Gastroesophageal sphincter (tissue), 4 donors: ENCODE measurements around the gene ELN. TPM values are rescaled to one million over a fixed set of nuclear protein-coding genes. Genes with fewer than 3 reads are reported as not detected.

Source experiments
- ATAC-seq: fragments of 150-250 bp; one replicate; pipeline ENCODE4 v1.9.1; 2016; ENCODE audit warnings: mild to moderate bottlenecking, moderate library complexity
- H3K27ac ChIP-seq, 4 donors: fragments of 200-600 bp; sonication (generic) in 3 of 4; 1 replicate in 3 of 4; 2 replicates in 1 of 4; pipeline ENCODE4 v1.5.1; 2016 to 2019
- H3K27me3 ChIP-seq: fragments of 200-600 bp; sonication (generic); one replicate; pipeline ENCODE4 v1.5.1; 2019
- H3K36me3 ChIP-seq, 2 donors: fragments of 200-600 bp; sonication (generic); one replicate each; pipeline ENCODE4 v1.5.1; 2019; ENCODE audit warnings: control low read depth in 1 of 2
- H3K4me1 ChIP-seq, 3 donors: fragments of 200-600 bp; sonication (generic); 1 replicate in 2 of 3; 2 replicates in 1 of 3; pipeline ENCODE4 v1.5.1; 2016 to 2019; ENCODE audit warnings: control low read depth in 2 of 3
- H3K4me3 ChIP-seq, 2 donors: fragments of 200-600 bp; sonication (generic); one replicate each; pipeline ENCODE4 v1.5.1; 2019; ENCODE audit warnings: mild to moderate bottlenecking in 1 of 2, moderate library complexity in 1 of 2
- H3K9me3 ChIP-seq, 3 donors: fragments of 200-600 bp; sonication (generic); one replicate each; pipeline ENCODE4 v1.5.1; 2017 to 2019; ENCODE audit warnings: control low read depth in 2 of 3
- CTCF ChIP-seq, 4 experiments: fragments of 200-600 bp in 2 of 4; fragments of 450-650 bp in 2 of 4; sonication (generic) in 1 of 4; IDR thresholded peaks; one replicate each; pipeline ENCODE4 v1.5.1; 2017 to 2019; ENCODE audit warnings: antibody characterized with exemption in 4 of 4, mild to moderate bottlenecking in 2 of 4, moderate library complexity in 2 of 4
- EP300 ChIP-seq: sonication (generic); formaldehyde crosslinking; IDR thresholded peaks from one replicate; pipeline ENCODE4 v1.6.1; 2017; ENCODE audit warnings: antibody characterized with exemption, mild to moderate bottlenecking
- POLR2A ChIP-seq, 2 donors: fragments of 450-650 bp; IDR thresholded peaks; one replicate each; pipeline ENCODE4 v1.6.1; 2017; ENCODE audit warnings: antibody characterized with exemption in 2 of 2, mild to moderate bottlenecking in 2 of 2, moderate library complexity in 1 of 2
- POLR2AphosphoS5 ChIP-seq: sonication (generic); formaldehyde crosslinking; IDR thresholded peaks from one replicate; pipeline ENCODE4 v1.6.1; 2017; ENCODE audit warnings: antibody characterized with exemption
- WGBS, 2 donors: methylation state at CpG; one replicate each; pipeline ENCODE4 v1.1.5; 2018; ENCODE audit warnings: low coverage in 1 of 2; 5-methylcytosine and 5-hydroxymethylcytosine counted together
- total RNA-seq, 4 donors: library from RNA; depleted of rRNA; stranded (reverse); fragments of >200 nt; gene quantifications; one replicate each; pipeline ENCODE4 v1.1.0, GENCODE V29; 2016

ELN gene
- total RNA-seq, 4 donors from 2014 or later = 316 to 703 (median 441) TPM

- Histone ChIP-seq H3K9me3 (no peaks in the 10 kb centered on the region), H3K4me3 (no peak overlapping the region), H3K27ac (peak overlapping the region in 3 of 4 donors; percentile 47 to 61 (median 53)), H3K36me3 (no peaks in the 10 kb centered on the region), H3K4me1 (peaks cover 0 to 68% (median 42%) of the 10 kb centered on the region in 3 donors), H3K27me3 (no peaks in the 10 kb centered on the region)
- WGBS, 2 donors = 20% methylated on average over 4 of the region's 12 CpGs; no CpG with 5 or more reads in 1 of the 2 donors
- peak in 2 of 4 experiments; percentile 20 to 33 for TF ChIP-seq CTCF (IDR thresholded peaks at IDR 0.05)
- no peak for TF ChIP-seq EP300
- no peak for TF ChIP-seq POLR2A (IDR thresholded peaks at IDR 0.05)
- TF ChIP-seq POLR2AphosphoS5 = peak; percentile 64
- peak; percentile 70 for ATAC-seq
These were observed 4.9 kb upstream of the ELN start for GRCh38 chr7:74023092-74023536.

GRCh38 chr7:74023786-74024185 lies 4.2 kb upstream of the ELN start:
- H3K4me3 ChIP-seq = no peak overlapping the region
- no peaks in the 10 kb centered on the region for H3K36me3 ChIP-seq
- no peaks in the 10 kb centered on the region for H3K27me3 ChIP-seq
- peak overlapping the region in 2 of 4 donors; percentile 47 to 53 for H3K27ac ChIP-seq
- no peaks in the 10 kb centered on the region for H3K9me3 ChIP-seq
- TF ChIP-seq POLR2A (IDR thresholded peaks at IDR 0.05) (no peak), EP300 (no peak), POLR2AphosphoS5 (no peak), CTCF (IDR thresholded peaks at IDR 0.05) (no peak)
- WGBS, 2 donors = no CpG with 5 or more reads among the region's 11 CpGs
- peaks cover 0 to 74% (median 46%) of the 10 kb centered on the region in 3 donors for H3K4me1 ChIP-seq
- ATAC-seq = no peak

GRCh38 chr7:74025146-74025545 lies 2.8 kb upstream of the ELN start:
- Histone ChIP-seq H3K4me3 (no peak overlapping the region), H3K9me3 (no peaks in the 10 kb centered on the region), H3K27ac (no peak overlapping the region), H3K36me3 (no peaks in the 10 kb centered on the region), H3K4me1 (peaks cover 0 to 88% (median 49%) of the 10 kb centered on the region in 3 donors), H3K27me3 (no peaks in the 10 kb centered on the region)
- TF ChIP-seq POLR2AphosphoS5 (no peak), CTCF (IDR thresholded peaks at IDR 0.05) (no peak), EP300 (no peak), POLR2A (IDR thresholded peaks at IDR 0.05) (no peak)
- ATAC-seq = no peak
- WGBS, 2 donors = 60 to 70% methylated on average over 1 to 7 of the region's 8 CpGs

GRCh38 chr7:74025730-74026129 lies 2.2 kb upstream of the ELN start:
- Histone ChIP-seq H3K9me3 (no peaks in the 10 kb centered on the region), H3K27me3 (no peaks in the 10 kb centered on the region), H3K4me1 (peaks cover 0 to 94% (median 49%) of the 10 kb centered on the region in 3 donors), H3K36me3 (no peaks in the 10 kb centered on the region), H3K27ac (peak overlapping the region in 2 of 4 donors; percentile 21 to 87), H3K4me3 (no peak overlapping the region)
- no peak for TF ChIP-seq EP300
- no peak for TF ChIP-seq CTCF (IDR thresholded peaks at IDR 0.05)
- TF ChIP-seq POLR2A (IDR thresholded peaks at IDR 0.05) = no peak
- TF ChIP-seq POLR2AphosphoS5 = no peak
- no peak for ATAC-seq
- 70 to 73% methylated on average over 3 to 4 of the region's 8 CpGs for WGBS, 2 donors

GRCh38 chr7:74026406-74026902 lies 1.5 kb upstream of the ELN start:
- TF ChIP-seq POLR2AphosphoS5 (no peak), EP300 (no peak), CTCF (IDR thresholded peaks at IDR 0.05) (no peak), POLR2A (IDR thresholded peaks at IDR 0.05) (no peak)
- Histone ChIP-seq H3K27ac (peak overlapping the region in 3 of 4 donors; percentile 87 to 96 (median 89)), H3K27me3 (no peaks in the 10 kb centered on the region), H3K4me3 (no peak overlapping the region), H3K36me3 (no peaks in the 10 kb centered on the region), H3K9me3 (no peaks in the 10 kb centered on the region), H3K4me1 (peaks cover 0 to 100% (median 51%) of the 10 kb centered on the region in 3 donors)
- WGBS, 2 donors = 23 to 80% methylated on average over 1 to 6 of the region's 6 CpGs
- ATAC-seq = no peak
